Gastroesophageal sphincter (tissue), 3 donors: Measurements from ENCODE around the gene IRX4.

Source experiments
- POLR2AphosphoS5 ChIP-seq: sonication (generic); formaldehyde crosslinking; IDR thresholded peaks from one replicate; pipeline ENCODE4 v1.6.1; 2017; ENCODE audit warnings: antibody characterized with exemption
- TF ChIP-seq, protein P1 (sequence below), 4 experiments: fragments of 200-600 bp in 2 of 4; fragments of 450-650 bp in 2 of 4; sonication (generic) in 1 of 4; IDR thresholded peaks; one replicate each; pipeline ENCODE4 v1.5.1; 2017 to 2019; ENCODE audit warnings: antibody characterized with exemption in 4 of 4, mild to moderate bottlenecking in 2 of 4, moderate library complexity in 2 of 4

DNA sequence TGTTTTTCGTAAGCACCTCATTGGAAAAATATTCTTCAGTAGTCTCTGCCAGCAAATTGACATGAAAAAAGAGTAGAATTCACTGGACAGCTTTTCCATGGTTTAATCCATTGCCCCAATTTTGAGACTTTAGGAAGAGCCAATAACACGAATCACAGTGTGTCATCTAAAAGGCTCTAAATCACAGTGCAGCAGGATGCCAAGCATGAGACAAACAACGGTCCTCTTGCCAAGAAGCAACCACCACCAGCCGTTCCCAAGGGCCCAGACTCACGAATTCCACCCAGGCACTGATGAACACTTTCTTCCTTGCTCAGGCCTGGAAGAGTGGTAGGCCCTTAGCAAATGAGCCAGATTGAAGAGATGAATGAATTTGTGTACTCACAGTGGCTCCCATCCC lies 18.3 kb upstream of the IRX4 start:
- TF ChIP-seq, protein P1, sequence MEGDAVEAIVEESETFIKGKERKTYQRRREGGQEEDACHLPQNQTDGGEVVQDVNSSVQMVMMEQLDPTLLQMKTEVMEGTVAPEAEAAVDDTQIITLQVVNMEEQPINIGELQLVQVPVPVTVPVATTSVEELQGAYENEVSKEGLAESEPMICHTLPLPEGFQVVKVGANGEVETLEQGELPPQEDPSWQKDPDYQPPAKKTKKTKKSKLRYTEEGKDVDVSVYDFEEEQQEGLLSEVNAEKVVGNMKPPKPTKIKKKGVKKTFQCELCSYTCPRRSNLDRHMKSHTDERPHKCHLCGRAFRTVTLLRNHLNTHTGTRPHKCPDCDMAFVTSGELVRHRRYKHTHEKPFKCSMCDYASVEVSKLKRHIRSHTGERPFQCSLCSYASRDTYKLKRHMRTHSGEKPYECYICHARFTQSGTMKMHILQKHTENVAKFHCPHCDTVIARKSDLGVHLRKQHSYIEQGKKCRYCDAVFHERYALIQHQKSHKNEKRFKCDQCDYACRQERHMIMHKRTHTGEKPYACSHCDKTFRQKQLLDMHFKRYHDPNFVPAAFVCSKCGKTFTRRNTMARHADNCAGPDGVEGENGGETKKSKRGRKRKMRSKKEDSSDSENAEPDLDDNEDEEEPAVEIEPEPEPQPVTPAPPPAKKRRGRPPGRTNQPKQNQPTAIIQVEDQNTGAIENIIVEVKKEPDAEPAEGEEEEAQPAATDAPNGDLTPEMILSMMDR (IDR thresholded peaks at IDR 0.05) = no peak
- no peak for TF ChIP-seq POLR2AphosphoS5
